T-helper 1 cell (primary cell): Measurements from ENCODE around the gene ABI1.

Experiments used
- DNase-seq, 5 donors: peaks; one replicate each; pipeline ENCODE4 v3.0.0-alpha.2; 2012 to 2020

Gene ABI1

GRCh38 chr10:26711324-26711723, 149.4 kb downstream of the ABI1 start:
- no peak for DNase-seq

- DNase-seq: no peak
Measured at GRCh38 chr10:26706936-26707335, 153.8 kb downstream of the ABI1 start.

DNA sequence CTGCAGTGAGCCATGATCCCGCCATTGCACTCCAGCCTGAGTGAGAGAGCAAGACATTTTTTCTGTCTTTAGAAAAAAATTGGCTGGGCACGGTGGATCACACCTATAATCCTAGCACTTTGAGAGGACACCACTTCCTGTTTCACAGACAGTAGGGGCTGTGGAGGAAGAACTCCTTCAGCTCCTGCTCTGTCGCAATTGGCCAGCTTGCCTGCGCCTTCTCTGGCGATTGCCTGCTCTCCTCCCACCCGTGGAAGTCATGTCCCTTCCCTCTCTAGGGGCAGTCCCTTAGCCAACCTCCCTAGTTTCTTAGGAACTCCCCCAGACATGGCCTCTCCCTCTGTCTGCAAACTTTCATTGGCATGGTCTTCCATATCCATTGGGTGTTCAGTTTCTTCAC, 154.6 kb downstream of the ABI1 start:
- DNase-seq: no peak

DNA sequence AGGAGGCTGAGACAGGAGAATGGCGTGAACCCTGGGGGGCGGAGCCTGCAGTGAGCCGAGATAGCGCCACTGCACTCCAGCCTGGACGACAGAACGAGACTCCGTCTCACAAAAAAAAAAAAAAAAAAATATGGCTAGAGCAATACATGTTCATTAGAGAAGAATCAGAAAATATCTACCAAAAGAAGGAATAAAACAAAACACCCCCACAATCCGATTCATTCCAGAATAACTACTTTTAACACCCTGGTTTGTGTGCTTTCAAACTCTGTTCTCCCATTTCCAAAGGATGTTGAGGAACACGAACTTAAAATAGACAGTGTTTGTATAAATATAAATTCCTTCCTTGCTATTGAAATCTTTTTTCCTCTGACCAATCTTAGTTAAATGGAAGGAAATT, 156.8 kb downstream of the ABI1 start:
- DNase-seq: no peak

GRCh38 chr10:26703096-26703495, 157.7 kb downstream of the ABI1 start:
- DNase-seq: no peak

DNA sequence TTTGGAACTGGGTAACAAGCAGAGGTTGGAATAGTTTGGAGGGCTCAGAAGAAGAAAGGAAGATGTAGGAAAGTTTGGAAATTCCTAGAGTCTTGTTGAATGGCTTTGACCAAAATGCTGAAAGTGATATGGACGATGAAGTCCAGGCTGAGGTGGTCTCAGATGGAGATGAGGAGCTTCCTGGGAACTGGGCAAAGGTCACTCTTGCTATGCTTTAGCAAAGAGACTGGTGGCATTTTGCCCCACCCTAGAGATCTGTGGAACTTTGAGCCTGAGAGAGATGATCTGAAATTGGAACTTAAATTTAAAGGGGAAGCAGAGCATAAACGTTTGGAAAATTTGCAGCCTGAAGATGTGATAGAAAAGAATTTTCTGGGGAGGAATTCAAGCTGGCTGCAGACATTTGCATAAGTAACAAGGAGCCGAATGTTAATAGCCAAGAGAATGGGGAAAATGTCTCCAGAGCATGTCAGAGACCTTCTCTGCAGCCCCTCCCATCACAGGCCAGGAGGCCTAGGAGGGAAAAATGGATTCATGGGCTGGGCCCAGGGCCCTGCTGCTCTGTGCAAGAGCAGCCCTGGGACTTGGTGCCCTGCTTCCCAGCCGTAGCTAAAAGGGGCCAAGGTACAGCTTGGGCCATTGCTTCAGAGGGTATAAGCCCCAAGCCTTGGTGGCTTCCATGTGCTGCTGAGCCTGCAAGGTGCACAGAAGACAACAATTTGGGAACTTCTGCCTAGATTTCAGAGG, 159.7 kb downstream of the ABI1 start:
- no peak for DNase-seq

DNA sequence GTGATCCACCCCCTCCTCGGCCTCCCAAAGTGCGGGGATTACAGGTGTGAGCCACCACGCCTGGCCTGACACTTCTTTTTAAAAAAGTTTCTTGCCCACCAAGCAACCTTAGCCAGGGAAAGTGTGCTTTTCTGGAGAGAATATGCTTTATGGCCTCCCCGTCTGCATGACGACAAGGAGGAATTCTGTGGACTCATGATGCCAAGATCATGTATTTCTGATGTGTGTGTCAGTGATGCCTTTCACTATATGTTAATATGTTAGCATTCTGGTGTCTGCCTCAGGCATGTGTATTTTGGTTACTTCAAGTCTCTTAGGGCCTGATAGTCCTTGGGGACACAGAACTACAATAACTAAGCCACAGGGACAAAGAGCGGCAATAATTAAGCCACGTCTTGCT, 161.1 kb downstream of the ABI1 start:
- DNase-seq: no peak

DNA sequence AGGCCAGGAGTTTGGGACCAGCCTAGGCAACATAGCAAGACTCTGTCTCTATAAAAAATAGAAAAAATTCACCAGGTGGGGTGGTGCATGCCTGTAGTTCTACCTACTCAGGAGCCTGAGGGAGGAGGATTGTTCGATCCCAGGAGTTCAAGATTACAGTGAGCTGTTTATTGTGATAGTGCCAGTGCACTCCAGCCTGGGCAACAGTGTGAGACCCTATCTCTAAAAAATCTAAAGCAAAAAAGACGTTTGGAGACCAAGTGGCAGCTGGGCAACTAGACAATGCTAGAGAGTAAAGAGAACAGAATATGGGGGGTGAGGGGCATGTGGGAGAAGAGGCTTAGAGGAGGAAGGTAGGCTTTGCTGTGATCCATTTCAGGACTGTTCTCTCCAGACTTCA, 161.8 kb downstream of the ABI1 start:
- no peak for DNase-seq

DNA sequence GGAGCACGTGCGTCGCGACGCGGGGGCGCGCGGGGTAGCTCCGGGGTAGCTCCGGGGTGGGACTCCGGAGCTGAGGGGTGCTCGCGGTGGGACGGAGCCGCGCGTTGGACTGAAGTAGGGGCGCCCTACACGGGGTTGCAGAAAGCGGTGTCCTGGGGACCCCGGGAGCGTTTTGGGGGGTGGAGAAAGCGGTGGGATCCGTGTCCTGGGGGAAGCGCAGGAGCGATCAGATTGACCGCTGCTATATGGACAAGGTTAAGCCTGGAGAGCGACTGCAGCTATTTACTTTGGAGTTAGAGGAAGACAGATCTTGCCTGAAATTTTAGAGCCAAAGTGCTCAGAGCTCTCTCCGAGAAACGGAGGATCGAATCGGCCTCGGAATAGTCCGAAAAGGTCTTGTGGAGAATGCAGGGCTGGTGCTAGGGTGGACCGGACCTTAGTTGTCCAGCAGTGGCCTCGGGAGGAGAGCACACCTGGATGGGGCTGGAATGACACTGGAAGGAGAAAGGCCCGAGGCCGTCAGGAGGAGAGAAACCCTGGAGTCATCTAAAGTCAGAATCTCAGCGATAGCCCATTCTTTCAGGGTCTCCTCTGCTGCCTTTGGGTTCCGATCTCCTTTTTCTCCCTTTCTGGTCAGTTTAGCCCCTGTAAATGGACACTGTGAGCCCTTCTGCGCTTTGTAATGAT, 162.7 kb downstream of the ABI1 start:
- DNase-seq: peak in 1 of 5 donors; percentile 18

DNA sequence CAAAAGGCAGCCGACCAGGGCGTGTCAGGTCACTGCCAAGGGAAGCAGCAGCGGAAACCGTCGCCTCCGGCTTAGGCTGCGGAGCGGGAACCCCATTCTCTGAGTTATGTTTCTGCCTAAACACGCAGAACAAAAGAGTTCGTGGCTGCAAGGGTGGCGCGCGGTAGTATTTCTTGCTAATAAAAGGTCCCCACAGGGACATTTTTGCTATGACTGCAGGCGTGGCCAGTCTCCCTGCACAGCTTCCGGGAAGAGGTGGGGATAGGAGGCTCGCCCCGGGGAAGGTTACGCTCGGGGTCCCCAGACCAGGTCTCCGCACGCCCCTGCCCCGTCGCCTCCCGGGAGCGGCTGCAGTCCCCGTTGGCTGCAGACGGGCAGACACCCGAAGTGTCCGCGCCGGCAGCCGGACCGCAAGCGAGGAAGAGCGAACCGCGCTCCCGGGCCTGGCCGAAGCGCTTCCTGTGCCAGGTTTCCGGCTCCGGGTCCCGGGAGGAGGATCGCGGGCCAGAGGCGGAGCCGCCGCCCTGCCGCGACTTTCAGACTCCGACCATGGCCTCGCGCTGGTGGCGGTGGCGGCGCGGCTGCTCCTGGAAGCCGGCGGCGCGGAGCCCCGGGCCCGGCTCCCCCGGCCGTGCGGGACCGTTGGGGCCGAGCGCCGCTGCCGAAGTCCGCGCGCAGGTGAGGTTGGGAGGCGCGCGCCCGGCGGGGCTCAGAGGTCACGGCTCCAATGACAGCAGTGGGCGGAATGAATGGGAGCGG, 163.4 kb downstream of the ABI1 start, which contains the start of gene PDSS1:
PDSS1 (plus strand) TSS at position 539 of the 759 bp plus-strand sequence; CDS start at position 550, 11 bp downstream.
- DNase-seq: peak; percentile 18 to 76 (median 36)

DNA sequence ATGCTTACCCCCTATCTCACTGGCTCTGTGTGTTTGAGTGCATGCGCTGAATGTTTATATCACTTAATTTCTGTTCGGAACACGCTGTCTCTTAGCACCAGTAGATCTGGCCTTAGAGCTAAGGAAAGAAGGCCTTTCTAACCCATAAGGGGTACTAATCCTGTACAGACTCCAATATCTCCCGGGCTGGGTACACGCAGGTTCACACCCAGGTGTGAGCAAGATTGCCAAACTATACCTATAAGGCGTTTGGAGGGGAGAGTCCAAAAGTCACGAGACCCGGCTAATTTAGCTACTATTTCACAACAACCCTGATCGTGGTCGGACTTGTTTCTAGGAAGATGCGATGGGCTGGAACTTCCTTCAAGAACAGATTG, 164.0 kb downstream of the ABI1 start:
- DNase-seq: no peak
